MCF 10A (cell line): ENCODE data around the gene GLMN. TPM values are rescaled to one million over a fixed set of nuclear protein-coding genes. Genes with fewer than 3 reads are reported as not detected.

Experiments
- BruUV-seq: library from RNA; stranded (reverse); fragments of 400-500 nt; replicated peaks from 2 replicates; lab custom pipeline; 2021; lab: Mats Ljungman, UMichigan
- CTCF ChIA-PET: fragments of 300-600 bp; sonication (Branson Sonifier 250); formaldehyde crosslinking; extraction: SDS; loops from one replicate; lab custom pipeline; 2021; ENCODE audit warnings: antibody characterized with exemption, inconsistent platforms; lab: Yijun Ruan, JAX
- POLR2A ChIA-PET: fragments of 300-600, 350-650 bp; sonication (Branson Sonifier 250); formaldehyde crosslinking; extraction: SDS; loops from one replicate; lab custom pipeline; 2020; ENCODE audit warnings: antibody characterized with exemption, inconsistent platforms; lab: Yijun Ruan, JAX
- DNase-seq: peaks from one replicate; pipeline ENCODE4 v3.0.0-alpha.2; 2018; ENCODE audit not compliant: unreplicated experiment
- H3K27ac Mint-ChIP-seq: one replicate; pipeline ENCODE4 v1.8.0; 2022; ENCODE audit warnings: mild to moderate bottlenecking, low read depth, mixed read lengths; ENCODE audit not compliant: unreplicated experiment
- H3K27me3 Mint-ChIP-seq: one replicate; pipeline ENCODE4 v1.8.0; 2022; ENCODE audit warnings: mixed read lengths; ENCODE audit not compliant: insufficient read depth, unreplicated experiment
- H3K36me3 Mint-ChIP-seq: one replicate; pipeline ENCODE4 v1.8.0; 2022; ENCODE audit warnings: mild to moderate bottlenecking, moderate library complexity, mixed read lengths; ENCODE audit not compliant: insufficient read depth, unreplicated experiment
- H3K4me1 Mint-ChIP-seq: one replicate; pipeline ENCODE4 v1.8.0; 2022; ENCODE audit warnings: mixed read lengths; ENCODE audit not compliant: insufficient read depth, unreplicated experiment
- H3K4me3 Mint-ChIP-seq: one replicate; pipeline ENCODE4 v1.8.0; 2022; ENCODE audit warnings: mild to moderate bottlenecking, moderate library complexity, mixed read lengths; ENCODE audit not compliant: unreplicated experiment
- H3K9me3 Mint-ChIP-seq: one replicate; pipeline ENCODE4 v1.8.0; 2022; ENCODE audit warnings: mixed read lengths; ENCODE audit not compliant: unreplicated experiment
- intact Hi-C: fragments of 100-400 bp; cut with micrococcal nuclease; formaldehyde crosslinking; loops from 2 replicates; pipeline ENCODE4 v1.14.1; 2022
- total RNA-seq: library from RNA; stranded (reverse); gene quantifications from 2 replicates; pipeline ENCODE4 v1.2.3, GENCODE V29; 2022
- TF ChIP-seq, protein P1 (sequence below): fragments of 200-600 bp; IDR thresholded peaks from one replicate; pipeline ENCODE4 v1.8.0; 2022; ENCODE audit warnings: antibody characterized with exemption, mild to moderate bottlenecking; ENCODE audit not compliant: unreplicated experiment

The GLMN gene
- total RNA-seq, 1 experiment from 2014 or later, result 10.1 TPM

GRCh38 chr1:92342401-92342800 is 43.6 kb upstream of the GLMN start:
- POLR2A ChIA-PET, result interaction anchor here (0.6 kb wide), 1 partner anchor 111 kb away, joined by 3 read pairs; no protein-coding TSS in a partner anchor
- H3K4me1 Mint-ChIP-seq, result peaks cover 9% of the 10 kb centered on the region
- no peaks in the 10 kb centered on the region for H3K27me3 Mint-ChIP-seq
- DNase-seq, result no peak
- H3K36me3 Mint-ChIP-seq, result peaks cover 37% of the 10 kb centered on the region
- intact Hi-C loops, result no loop called here
- BruUV-seq, result no TSS peak
- CTCF ChIA-PET, result interaction anchor here (0.6 kb wide), 1 partner anchor 282 kb away, joined by 3 read pairs; no protein-coding TSS in a partner anchor
- H3K27ac Mint-ChIP-seq, result no peak overlapping the region
- TF ChIP-seq, protein P1, sequence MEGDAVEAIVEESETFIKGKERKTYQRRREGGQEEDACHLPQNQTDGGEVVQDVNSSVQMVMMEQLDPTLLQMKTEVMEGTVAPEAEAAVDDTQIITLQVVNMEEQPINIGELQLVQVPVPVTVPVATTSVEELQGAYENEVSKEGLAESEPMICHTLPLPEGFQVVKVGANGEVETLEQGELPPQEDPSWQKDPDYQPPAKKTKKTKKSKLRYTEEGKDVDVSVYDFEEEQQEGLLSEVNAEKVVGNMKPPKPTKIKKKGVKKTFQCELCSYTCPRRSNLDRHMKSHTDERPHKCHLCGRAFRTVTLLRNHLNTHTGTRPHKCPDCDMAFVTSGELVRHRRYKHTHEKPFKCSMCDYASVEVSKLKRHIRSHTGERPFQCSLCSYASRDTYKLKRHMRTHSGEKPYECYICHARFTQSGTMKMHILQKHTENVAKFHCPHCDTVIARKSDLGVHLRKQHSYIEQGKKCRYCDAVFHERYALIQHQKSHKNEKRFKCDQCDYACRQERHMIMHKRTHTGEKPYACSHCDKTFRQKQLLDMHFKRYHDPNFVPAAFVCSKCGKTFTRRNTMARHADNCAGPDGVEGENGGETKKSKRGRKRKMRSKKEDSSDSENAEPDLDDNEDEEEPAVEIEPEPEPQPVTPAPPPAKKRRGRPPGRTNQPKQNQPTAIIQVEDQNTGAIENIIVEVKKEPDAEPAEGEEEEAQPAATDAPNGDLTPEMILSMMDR, result no peak
- H3K9me3 Mint-ChIP-seq, result no peaks in the 10 kb centered on the region
- H3K4me3 Mint-ChIP-seq, result no peak overlapping the region

- intact Hi-C loops, result no loop called here
- H3K27me3 Mint-ChIP-seq, result no peaks in the 10 kb centered on the region
- no peak overlapping the region for H3K4me3 Mint-ChIP-seq
- peaks cover 43% of the 10 kb centered on the region for H3K36me3 Mint-ChIP-seq
- DNase-seq, result no peak
- TF ChIP-seq, protein P1, result no peak
- no peak overlapping the region for H3K27ac Mint-ChIP-seq
- no peaks in the 10 kb centered on the region for H3K9me3 Mint-ChIP-seq
- CTCF ChIA-PET, result no interaction called here
- H3K4me1 Mint-ChIP-seq, result peaks cover 9% of the 10 kb centered on the region
- BruUV-seq, result no TSS peak
- POLR2A ChIA-PET, result interaction anchor here (0.9 kb wide), 1 partner anchor 12 kb away, joined by 3 read pairs; no protein-coding TSS in a partner anchor
Measured at GRCh38 chr1:92340154-92340553, 41.4 kb upstream of the GLMN start.

GRCh38 chr1:92333668-92334067 is 34.9 kb upstream of the GLMN start:
- POLR2A ChIA-PET, result interaction anchor here (0.6 to 1.3 kb wide), 2 partner anchors 33 to 837 kb away, joined by 3 read pairs; no protein-coding TSS in a partner anchor
- H3K27ac Mint-ChIP-seq, result no peak overlapping the region
- no peaks in the 10 kb centered on the region for H3K9me3 Mint-ChIP-seq
- DNase-seq, result no peak
- peaks cover 13% of the 10 kb centered on the region for H3K4me1 Mint-ChIP-seq
- TF ChIP-seq, protein P1, result no peak
- CTCF ChIA-PET, result interaction anchor here (0.6 kb wide), 1 partner anchor 29 kb away, joined by 3 read pairs; no protein-coding TSS in a partner anchor
- no peak overlapping the region for H3K4me3 Mint-ChIP-seq
- H3K36me3 Mint-ChIP-seq, result peaks cover 48% of the 10 kb centered on the region
- intact Hi-C loops, result no loop called here
- no TSS peak for BruUV-seq
- H3K27me3 Mint-ChIP-seq, result no peaks in the 10 kb centered on the region

DNA sequence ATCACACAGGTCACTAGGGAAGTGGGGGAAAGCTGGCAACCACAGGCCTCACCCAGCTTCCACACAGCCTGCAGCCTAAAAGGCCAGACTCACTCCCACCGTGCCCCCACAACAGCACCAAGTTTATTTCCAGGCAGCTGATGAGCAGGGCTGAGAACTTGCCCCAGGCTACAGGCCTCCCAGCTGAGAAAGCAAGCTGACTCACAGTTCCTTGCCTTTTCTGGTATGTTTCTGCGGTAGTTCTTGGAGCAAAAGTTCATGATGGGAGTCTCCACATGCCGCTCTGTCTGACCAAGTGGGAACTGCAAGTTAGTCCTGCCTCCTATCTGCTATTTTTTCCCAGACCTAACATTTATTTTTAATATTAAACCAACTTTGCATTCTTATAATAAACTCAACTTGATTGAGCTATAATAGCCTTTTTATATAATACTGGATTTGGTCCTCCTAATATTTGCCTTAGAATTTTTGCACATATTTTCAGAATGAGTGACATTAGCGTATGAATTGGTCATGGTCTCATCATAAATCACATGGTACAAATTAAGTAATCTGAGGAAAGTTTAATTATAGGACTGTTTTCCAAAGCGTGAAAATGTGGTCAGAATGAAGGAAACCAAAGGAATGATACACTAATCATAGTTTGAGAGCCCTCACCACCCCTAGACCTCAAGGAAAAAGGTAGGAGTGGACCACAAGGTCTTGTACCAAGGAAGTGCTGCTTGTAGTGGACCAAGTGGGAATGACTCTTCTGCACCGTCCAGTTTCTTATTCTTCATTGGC is 30.8 kb upstream of the GLMN start:
- Mint-ChIP-seq H3K4me3 (no peak overlapping the region), H3K27ac (no peak overlapping the region), H3K27me3 (no peaks in the 10 kb centered on the region), H3K9me3 (peaks cover 11% of the 10 kb centered on the region), H3K4me1 (peaks cover 13% of the 10 kb centered on the region), H3K36me3 (peaks cover 55% of the 10 kb centered on the region)
- POLR2A ChIA-PET, result interaction anchor here (0.6 to 0.7 kb wide), 2 partner anchors 98 to 295 kb away, joined by 3 to 4 read pairs; no protein-coding TSS in a partner anchor
- TF ChIP-seq, protein P1, result no peak
- CTCF ChIA-PET, result interaction anchor here (0.5 to 3.7 kb wide), 2 partner anchors 20 to 333 kb away, joined by 4 to 14 read pairs; no protein-coding TSS in a partner anchor
- BruUV-seq, result no TSS peak
- peak; percentile 92 for DNase-seq
- intact Hi-C loops, result no loop called here
